Measurements from ENCODE around the gene NKAIN2.

- TF ChIP-seq RFX7 (CRISPR knock-in tag; IDR thresholded peaks at IDR 0.05) = no peak
- no peak for TF ChIP-seq SRF (CRISPR knock-in tag; IDR thresholded peaks at IDR 0.05)
- TF ChIP-seq TAF1 (IDR thresholded peaks at IDR 0.05; ENCODE audit: control insufficient read depth, extremely low read depth, insufficient read depth, low read length, severe bottlenecking) = no peak
- TF ChIP-seq, protein P1, sequence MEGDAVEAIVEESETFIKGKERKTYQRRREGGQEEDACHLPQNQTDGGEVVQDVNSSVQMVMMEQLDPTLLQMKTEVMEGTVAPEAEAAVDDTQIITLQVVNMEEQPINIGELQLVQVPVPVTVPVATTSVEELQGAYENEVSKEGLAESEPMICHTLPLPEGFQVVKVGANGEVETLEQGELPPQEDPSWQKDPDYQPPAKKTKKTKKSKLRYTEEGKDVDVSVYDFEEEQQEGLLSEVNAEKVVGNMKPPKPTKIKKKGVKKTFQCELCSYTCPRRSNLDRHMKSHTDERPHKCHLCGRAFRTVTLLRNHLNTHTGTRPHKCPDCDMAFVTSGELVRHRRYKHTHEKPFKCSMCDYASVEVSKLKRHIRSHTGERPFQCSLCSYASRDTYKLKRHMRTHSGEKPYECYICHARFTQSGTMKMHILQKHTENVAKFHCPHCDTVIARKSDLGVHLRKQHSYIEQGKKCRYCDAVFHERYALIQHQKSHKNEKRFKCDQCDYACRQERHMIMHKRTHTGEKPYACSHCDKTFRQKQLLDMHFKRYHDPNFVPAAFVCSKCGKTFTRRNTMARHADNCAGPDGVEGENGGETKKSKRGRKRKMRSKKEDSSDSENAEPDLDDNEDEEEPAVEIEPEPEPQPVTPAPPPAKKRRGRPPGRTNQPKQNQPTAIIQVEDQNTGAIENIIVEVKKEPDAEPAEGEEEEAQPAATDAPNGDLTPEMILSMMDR (IDR thresholded peaks at IDR 0.05 in 2 of 3, conservative IDR thresholded peaks at IDR 0.05 in 1 of 3; ENCODE audit: insufficient read depth in 2 of 3, low read depth in 1 of 3, low read length in 3 of 3) = no peak
- TF ChIP-seq POLR2A (conservative IDR thresholded peaks at IDR 0.05) = no peak
- no peak for TF ChIP-seq PKNOX1 (IDR thresholded peaks at IDR 0.05)
- no peak for TF ChIP-seq BCLAF1 (IDR thresholded peaks at IDR 0.05; ENCODE audit: borderline replicate concordance in 1 of 2, control insufficient read depth in 1 of 2, low read depth in 2 of 2, low read length in 1 of 2)
- no peak for TF ChIP-seq NFYB (IDR thresholded peaks at IDR 0.05; ENCODE audit: extremely low read depth, insufficient read length)
These were observed 15.3 kb upstream of the NKAIN2 start for GRCh38 chr6:123788319-123788718.
